ENCODE results near the gene ARID1B. TPM values are rescaled to one million over a fixed set of nuclear protein-coding genes. Genes with fewer than 3 reads are reported as not detected.

Gene ARID1B
- total RNA-seq, 1 experiment from 2014 or later, result 35.6 TPM

GRCh38 chr6:157203764-157204163, 426.6 kb downstream of the ARID1B start:
- H4K20me1 ChIP-seq (ENCODE audit: insufficient read depth), result no peaks in the 10 kb centered on the region
- no peak overlapping the region for H3K9ac ChIP-seq (ENCODE audit: low read length)
- BruUV-seq (replicated peaks), result no TSS peak
- CTCF ChIA-PET, result no interaction called here
- no peak for TF ChIP-seq ELF1 (IDR thresholded peaks at IDR 0.05; ENCODE audit: borderline replicate concordance, low read depth)
- TF ChIP-seq SRF (IDR thresholded peaks at IDR 0.05; ENCODE audit: low read depth), result no peak
- no peak for TF ChIP-seq TCF7L2 (IDR thresholded peaks at IDR 0.05; ENCODE audit: borderline replicate concordance, extremely low read depth, insufficient read depth, insufficient read length)
- TF ChIP-seq YY1 (IDR thresholded peaks at IDR 0.05; ENCODE audit: extremely low read depth, insufficient replicate concordance, low read depth, low read length), result no peak
- TF ChIP-seq FOSL1 (IDR thresholded peaks at IDR 0.05; ENCODE audit: low read depth), result no peak
- H3K36me3 ChIP-seq (ENCODE audit: control insufficient read depth in 1 of 2, insufficient read depth in 2 of 2, low read length in 2 of 2), result no peaks in the 10 kb centered on the region
- no peak overlapping the region for H2AFZ ChIP-seq (ENCODE audit: low read depth, low read length, poor library complexity, severe bottlenecking)
- no peaks in the 10 kb centered on the region for H3K9me3 ChIP-seq (ENCODE audit: control insufficient read depth in 1 of 2, insufficient read depth in 1 of 2, low read depth in 1 of 2, low read length in 2 of 2)
- no peaks in the 10 kb centered on the region for H3K79me2 ChIP-seq (ENCODE audit: insufficient read depth, low read length)
- no peaks in the 10 kb centered on the region for H3K9me2 ChIP-seq (ENCODE audit: insufficient read depth)
- intact Hi-C loops (cut with micrococcal nuclease), result no loop called here
- no peak overlapping the region for H3K4me3 ChIP-seq (replicated peaks in 1 of 2; ENCODE audit: low read depth in 1 of 2, low read length in 2 of 2)
- no peak overlapping the region for H3K27ac ChIP-seq (ENCODE audit: low read depth, low read length)
- no peak overlapping the region for H3K4me2 ChIP-seq (ENCODE audit: low read length)
- POLR2A ChIA-PET, result no interaction called here
- DNase-seq (ENCODE audit: low read depth, low spot score) (no peak), ATAC-seq (no peak)
- H3K4me1 ChIP-seq (ENCODE audit: control insufficient read depth in 1 of 2, insufficient read depth in 2 of 2, low read length in 2 of 2), result no peaks in the 10 kb centered on the region
- RAD21 ChIA-PET (ENCODE audit: low non-redundant PET in 1 of 2, low total read pairs in 2 of 2, uncharacterized antibody in 2 of 2, unreplicated experiment in 2 of 2), result no interaction called here
- no peaks in the 10 kb centered on the region for H3K27me3 ChIP-seq (ENCODE audit: insufficient read depth, low read length)

GRCh38 chr6:157205473-157206358, 428.5 kb downstream of the ARID1B start:
- H4K20me1 ChIP-seq (ENCODE audit: insufficient read depth), result no peaks in the 10 kb centered on the region
- BruUV-seq (replicated peaks), result no TSS peak
- ChIA-PET CTCF (no interaction called here), RAD21 (ENCODE audit: low non-redundant PET in 1 of 2, low total read pairs in 2 of 2, uncharacterized antibody in 2 of 2, unreplicated experiment in 2 of 2) (no interaction called here), POLR2A (no interaction called here)
- ATAC-seq (no peak), DNase-seq (ENCODE audit: low read depth, low spot score) (no peak)
- H3K9me2 ChIP-seq (ENCODE audit: insufficient read depth), result no peaks in the 10 kb centered on the region
- TF ChIP-seq MAX (IDR thresholded peaks at IDR 0.05), result no peak
- TF ChIP-seq EZH2phosphoT487 (IDR thresholded peaks at IDR 0.05; ENCODE audit: borderline replicate concordance), result no peak
- no peak for TF ChIP-seq TCF7L2 (IDR thresholded peaks at IDR 0.05; ENCODE audit: borderline replicate concordance, extremely low read depth, insufficient read depth, insufficient read length)
- no peaks in the 10 kb centered on the region for H3K4me1 ChIP-seq (ENCODE audit: control insufficient read depth in 1 of 2, insufficient read depth in 2 of 2, low read length in 2 of 2)
- intact Hi-C loops (cut with micrococcal nuclease), result no loop called here
- H3K9me3 ChIP-seq (ENCODE audit: control insufficient read depth in 1 of 2, insufficient read depth in 1 of 2, low read depth in 1 of 2, low read length in 2 of 2), result no peaks in the 10 kb centered on the region
- no peak overlapping the region for H3K4me2 ChIP-seq (ENCODE audit: low read length)
- H2AFZ ChIP-seq (ENCODE audit: low read depth, low read length, poor library complexity, severe bottlenecking), result no peak overlapping the region
- H3K36me3 ChIP-seq (ENCODE audit: control insufficient read depth in 1 of 2, insufficient read depth in 2 of 2, low read length in 2 of 2), result no peaks in the 10 kb centered on the region
- no peak overlapping the region for H3K27ac ChIP-seq (ENCODE audit: low read depth, low read length)
- H3K4me3 ChIP-seq (replicated peaks in 1 of 2; ENCODE audit: low read depth in 1 of 2, low read length in 2 of 2), result no peak overlapping the region
- no peaks in the 10 kb centered on the region for H3K79me2 ChIP-seq (ENCODE audit: insufficient read depth, low read length)
- H3K27me3 ChIP-seq (ENCODE audit: insufficient read depth, low read length), result no peaks in the 10 kb centered on the region
- no peak overlapping the region for H3K9ac ChIP-seq (ENCODE audit: low read length)
